Right lobe of liver (tissue), 6 donors: Measurements from ENCODE around the gene DERL3. TPM values are rescaled to one million over a fixed set of nuclear protein-coding genes. Genes with fewer than 3 reads are reported as not detected.

Experiments
- ATAC-seq, 4 donors: fragments of 200-7000 bp; cut with Tn5 transposase; one replicate each; pipeline ENCODE4 v1.9.1; 2020; ENCODE audit warnings: mild to moderate bottlenecking in 4 of 4, moderate library complexity in 4 of 4
- DNase-seq, 3 donors: peaks; one replicate each; pipeline ENCODE4 v3.0.0-alpha.2; 2020
- H3K27ac ChIP-seq, 3 donors: fragments of 200-600 bp; one replicate each; pipeline ENCODE4 v1.8.0; 2022
- H3K27me3 ChIP-seq, 2 donors: fragments of 200-600 bp; one replicate each; pipeline ENCODE4 v1.8.0; 2022
- H3K36me3 ChIP-seq, 4 donors: fragments of 200-600 bp; sonication (generic) in 1 of 4; one replicate each; pipeline versions ENCODE4 v1.5.1 to v1.8.0; 2017 to 2022; ENCODE audit warnings: control low read depth in 1 of 4
- H3K4me1 ChIP-seq, 4 donors: fragments of 200-600 bp; sonication (generic) in 1 of 4; one replicate each; pipeline versions ENCODE4 v1.5.1 to v1.8.0; 2017 to 2022; ENCODE audit warnings: control low read depth in 1 of 4
- H3K4me3 ChIP-seq, 3 donors: fragments of 200-600 bp; one replicate each; pipeline ENCODE4 v1.8.0; 2022
- H3K9me3 ChIP-seq, 4 donors: fragments of 200-600 bp; sonication (generic) in 1 of 4; one replicate each; pipeline versions ENCODE4 v1.5.1 to v1.8.0; 2017 to 2022; ENCODE audit warnings: control low read depth in 1 of 4
- POLR2A ChIP-seq: fragments of 450-650 bp; IDR thresholded peaks from one replicate; pipeline ENCODE4 v1.6.1; 2017; ENCODE audit warnings: antibody characterized with exemption, mild to moderate bottlenecking
- WGBS: methylation state at CpG from one replicate; pipeline ENCODE4 v1.1.6; 2018; ENCODE audit warnings: low coverage, low lambda C conversion rate; ENCODE audit not compliant: insufficient coverage; ENCODE audit errors: missing lambda C conversion rate; 5-methylcytosine and 5-hydroxymethylcytosine counted together
- intact Hi-C, 2 donors: fragments of 100-400 bp; cut with DNase I; formaldehyde crosslinking; loops; one replicate each; pipeline versions ENCODE4 v1.11.2 to v1.14.1; 2022
- total RNA-seq, 6 experiments: library from RNA; depleted of rRNA in 2 of 6; stranded (reverse); fragments of >200 nt in 2 of 6; fragmentation: NEBNext Ultra II Directional in 3 of 6; extraction: Animal tissue kit (Norgen Biotek cat#: 25700) in 3 of 6; gene quantifications; one replicate each; pipeline versions ENCODE4 v1.1.0 to v1.2.4, GENCODE V29; 2016 to 2023
- TF ChIP-seq, protein P1 (sequence below), 4 donors: fragments of 200-600 bp in 3 of 4; fragments of 450-650 bp in 1 of 4; IDR thresholded peaks; one replicate each; pipeline versions ENCODE4 v1.5.1 to v1.8.0; 2016 to 2022; ENCODE audit warnings: antibody characterized with exemption in 4 of 4, mild to moderate bottlenecking in 2 of 4
- donor health status: DM: no; HTN: yes; CAD: no.
- donor health status: DM: no; HTN: no; CAD: no.
- donor health status: DM: no; HTN: no; CAD: no.
- donor health status: DM: no; HTN: yes; CAD: no.
- donor health status: DM: no; HTN: yes; CAD: no.

The DERL3 gene
- total RNA-seq, 6 experiments from 2014 or later: 1.1 to 7.1 (median 4.1) TPM

- H3K36me3 ChIP-seq: no peaks in the 10 kb centered on the region
- H3K9me3 ChIP-seq: no peaks in the 10 kb centered on the region
- WGBS: 71% methylated on average over 13 of the region's 24 CpGs
- H3K4me3 ChIP-seq: no peak overlapping the region
- ATAC-seq: no peak
- intact Hi-C loops: loop anchor here (5.0 kb wide), 2 partner anchors 71 to 81 kb away; partner anchors contain the start of gene CHCHD10 (in 1 of the 2)
- no peak overlapping the region for H3K27ac ChIP-seq
- H3K27me3 ChIP-seq: no peaks in the 10 kb centered on the region
- no peak for TF ChIP-seq POLR2A
- TF ChIP-seq, protein P1, sequence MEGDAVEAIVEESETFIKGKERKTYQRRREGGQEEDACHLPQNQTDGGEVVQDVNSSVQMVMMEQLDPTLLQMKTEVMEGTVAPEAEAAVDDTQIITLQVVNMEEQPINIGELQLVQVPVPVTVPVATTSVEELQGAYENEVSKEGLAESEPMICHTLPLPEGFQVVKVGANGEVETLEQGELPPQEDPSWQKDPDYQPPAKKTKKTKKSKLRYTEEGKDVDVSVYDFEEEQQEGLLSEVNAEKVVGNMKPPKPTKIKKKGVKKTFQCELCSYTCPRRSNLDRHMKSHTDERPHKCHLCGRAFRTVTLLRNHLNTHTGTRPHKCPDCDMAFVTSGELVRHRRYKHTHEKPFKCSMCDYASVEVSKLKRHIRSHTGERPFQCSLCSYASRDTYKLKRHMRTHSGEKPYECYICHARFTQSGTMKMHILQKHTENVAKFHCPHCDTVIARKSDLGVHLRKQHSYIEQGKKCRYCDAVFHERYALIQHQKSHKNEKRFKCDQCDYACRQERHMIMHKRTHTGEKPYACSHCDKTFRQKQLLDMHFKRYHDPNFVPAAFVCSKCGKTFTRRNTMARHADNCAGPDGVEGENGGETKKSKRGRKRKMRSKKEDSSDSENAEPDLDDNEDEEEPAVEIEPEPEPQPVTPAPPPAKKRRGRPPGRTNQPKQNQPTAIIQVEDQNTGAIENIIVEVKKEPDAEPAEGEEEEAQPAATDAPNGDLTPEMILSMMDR (IDR thresholded peaks at IDR 0.05): no peak
- H3K4me1 ChIP-seq: peaks cover 0 to 11% (median 0%) of the 10 kb centered on the region in 4 donors
- no peak for DNase-seq
Measured at GRCh38 chr22:23847991-23848864, 9.4 kb upstream of the DERL3 start.

DNA sequence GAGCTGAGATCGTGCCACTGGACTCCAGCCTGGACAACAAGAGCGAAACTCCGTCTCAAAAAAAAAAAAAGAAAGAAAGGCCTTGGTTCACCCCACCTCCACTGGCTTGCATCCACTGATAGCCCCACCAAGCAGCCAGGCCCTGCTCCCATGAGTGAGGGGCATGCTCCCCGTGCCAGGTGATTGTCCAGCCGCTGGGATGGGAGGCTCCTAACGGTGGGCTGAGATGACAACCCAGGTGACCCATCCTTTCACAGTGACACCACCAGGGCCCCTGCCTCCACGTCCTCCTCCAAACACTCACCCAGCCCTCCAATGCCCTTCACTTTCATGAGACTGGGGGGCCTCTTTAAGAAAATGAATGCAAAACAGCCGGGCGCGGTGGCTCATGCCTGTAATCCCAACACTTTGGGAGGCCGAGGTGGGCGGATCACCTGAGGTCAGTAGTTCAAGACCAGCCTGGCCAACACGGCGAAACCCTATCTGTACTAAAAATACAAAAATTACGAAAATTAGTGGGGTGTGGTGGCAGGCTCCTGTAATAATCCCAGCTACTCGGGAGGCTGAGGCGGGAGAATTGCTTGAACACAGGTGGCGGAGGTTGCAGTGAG, 8.6 kb upstream of the DERL3 start:
- intact Hi-C loops: loop anchor here (5.0 kb wide), 2 partner anchors 70 to 80 kb away; partner anchors contain the start of gene CHCHD10 (in 1 of the 2)
- H3K4me3 ChIP-seq: no peak overlapping the region
- no peaks in the 10 kb centered on the region for H3K9me3 ChIP-seq
- H3K36me3 ChIP-seq: no peaks in the 10 kb centered on the region
- no peaks in the 10 kb centered on the region for H3K27me3 ChIP-seq
- TF ChIP-seq POLR2A: no peak
- TF ChIP-seq, protein P1 (IDR thresholded peaks at IDR 0.05): no peak
- H3K4me1 ChIP-seq: peaks cover 0 to 11% (median 0%) of the 10 kb centered on the region in 4 donors
- ATAC-seq: no peak
- WGBS: 85% methylated on average over 13 of the region's 18 CpGs
- no peak overlapping the region for H3K27ac ChIP-seq
- DNase-seq: no peak

DNA sequence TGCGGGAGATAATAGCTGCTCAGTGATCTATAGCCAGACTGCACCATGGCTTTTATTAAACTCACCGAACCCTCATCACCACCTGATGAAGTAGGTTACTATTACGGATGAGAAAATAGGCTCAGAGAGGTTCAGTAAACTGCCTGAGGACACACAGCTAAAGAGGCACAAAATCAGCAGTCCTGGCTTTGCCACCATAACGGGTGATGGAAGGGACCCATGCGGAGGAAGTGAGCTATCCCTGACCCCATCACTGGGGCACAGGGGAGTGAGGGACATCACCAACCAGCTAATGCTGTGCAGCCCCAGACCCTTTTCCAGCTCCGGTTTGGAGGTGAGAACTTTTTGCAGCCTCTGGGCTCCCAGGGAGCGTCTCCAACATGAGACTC, 7.3 kb upstream of the DERL3 start:
- intact Hi-C loops: loop anchor here (5.0 kb wide), 2 partner anchors 69 to 79 kb away; partner anchors contain the start of gene CHCHD10 (in 1 of the 2)
- Histone ChIP-seq H3K4me3 (no peak overlapping the region), H3K36me3 (no peaks in the 10 kb centered on the region), H3K27ac (no peak overlapping the region), H3K27me3 (no peaks in the 10 kb centered on the region), H3K4me1 (peaks cover 0 to 11% (median 0%) of the 10 kb centered on the region in 4 donors), H3K9me3 (no peaks in the 10 kb centered on the region)
- no peak for TF ChIP-seq POLR2A
- TF ChIP-seq, protein P1 (IDR thresholded peaks at IDR 0.05): no peak
- ATAC-seq: no peak
- 79% methylated on average over 2 of the region's 7 CpGs for WGBS
- no peak for DNase-seq

DNA sequence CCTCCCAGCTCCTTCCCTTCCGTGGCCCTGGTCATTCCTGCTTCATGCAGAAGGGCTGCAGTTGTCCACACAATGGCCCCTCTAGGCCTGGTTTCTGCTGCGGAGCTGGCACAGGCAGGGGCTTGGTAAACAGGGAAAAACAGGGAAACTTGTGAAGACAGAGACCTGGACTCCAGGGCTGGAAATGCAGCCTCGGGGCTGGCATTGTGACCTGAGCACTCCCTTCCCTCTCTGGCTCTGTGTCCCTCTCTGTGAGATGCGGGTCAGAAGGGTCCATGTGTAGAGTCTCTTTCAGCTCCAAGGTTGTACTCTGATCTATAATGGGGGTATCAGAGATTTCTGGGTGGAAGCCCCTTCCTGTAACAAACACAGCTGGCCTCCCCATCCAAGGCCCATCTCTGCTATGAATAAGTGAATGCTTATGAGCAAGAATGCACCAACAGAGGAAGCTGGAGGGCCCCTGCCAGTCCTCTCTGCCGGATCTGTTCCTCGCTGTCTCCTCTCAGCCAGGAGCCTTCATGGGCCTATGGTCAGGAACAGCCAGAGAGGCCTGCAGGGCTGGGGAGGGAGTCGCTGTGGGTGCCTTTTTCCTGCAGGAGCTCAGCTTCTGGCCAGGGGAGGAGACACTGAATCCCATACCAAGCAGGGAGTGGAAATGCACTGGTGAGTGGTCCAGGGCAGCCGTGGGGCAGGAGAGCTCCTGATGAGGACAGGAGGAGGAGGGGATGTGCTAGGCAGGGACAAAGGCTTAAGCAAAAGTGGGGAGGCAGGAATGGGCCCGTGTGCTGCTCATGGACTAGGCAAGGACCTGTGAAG, 6.7 kb upstream of the DERL3 start:
- intact Hi-C loops: loop anchor here (5.0 kb wide), 2 partner anchors 68 to 78 kb away; partner anchors contain the start of gene CHCHD10 (in 1 of the 2)
- DNase-seq (no peak), ATAC-seq (no peak)
- TF ChIP-seq POLR2A: no peak
- TF ChIP-seq, protein P1 (IDR thresholded peaks at IDR 0.05): no peak
- Histone ChIP-seq H3K4me1 (peaks cover 0 to 10% (median 0%) of the 10 kb centered on the region in 4 donors), H3K9me3 (no peaks in the 10 kb centered on the region), H3K4me3 (no peak overlapping the region), H3K27ac (no peak overlapping the region), H3K27me3 (no peaks in the 10 kb centered on the region), H3K36me3 (no peaks in the 10 kb centered on the region)
- 58% methylated on average over 2 of the region's 9 CpGs for WGBS
